ENCODE measurements around the gene DOCK6.

GRCh38 chr19:11199517-11199916, 62.8 kb downstream of the DOCK6 start:
- no peak for TF ChIP-seq CTCF (IDR thresholded peaks at IDR 0.05; ENCODE audit: low read length)
- TF ChIP-seq EZH2phosphoT487 (IDR thresholded peaks at IDR 0.05; ENCODE audit: low read length) = no peak
- no peak for TF ChIP-seq EZH2 (optimal IDR thresholded peaks at IDR 0.05; ENCODE audit: low read depth, low read length)

All from MM.1S (cell line).